LNCAP (cell line): ENCODE measurements around the gene TMEM74B.

Experiments used
- CTCF ChIP-seq: fragments of 450-650 bp; IDR thresholded peaks from 2 replicates; pipeline ENCODE4 v1.5.1; 2017; ENCODE audit warnings: mild to moderate bottlenecking

Gene TMEM74B

GRCh38 chr20:1182106-1182505, 2.7 kb downstream of the TMEM74B start:
- no peak for TF ChIP-seq CTCF

DNA sequence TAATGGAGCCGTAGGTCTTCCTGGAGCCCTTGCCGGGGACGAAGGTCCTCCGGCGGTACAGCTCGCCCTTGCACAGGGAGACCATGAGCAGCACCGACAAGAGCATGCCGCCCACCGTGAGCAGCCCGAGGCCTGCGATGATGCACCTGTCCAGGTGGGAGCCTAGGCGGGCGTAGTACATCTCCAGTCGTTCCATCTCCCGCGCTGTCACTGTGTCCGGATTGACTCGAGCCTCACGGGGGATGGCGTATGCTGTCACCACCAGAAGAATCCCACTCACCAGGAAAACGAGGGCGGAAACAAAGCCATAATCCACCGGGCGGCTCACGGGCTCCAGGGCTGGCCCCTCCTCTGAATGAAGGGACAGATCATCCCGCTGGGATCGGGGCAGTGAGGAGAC, 3.8 kb downstream of the TMEM74B start:
- TF ChIP-seq CTCF = no peak

- no peak for TF ChIP-seq CTCF
Measured at GRCh38 chr20:1178623-1179022, 6.2 kb downstream of the TMEM74B start.

DNA sequence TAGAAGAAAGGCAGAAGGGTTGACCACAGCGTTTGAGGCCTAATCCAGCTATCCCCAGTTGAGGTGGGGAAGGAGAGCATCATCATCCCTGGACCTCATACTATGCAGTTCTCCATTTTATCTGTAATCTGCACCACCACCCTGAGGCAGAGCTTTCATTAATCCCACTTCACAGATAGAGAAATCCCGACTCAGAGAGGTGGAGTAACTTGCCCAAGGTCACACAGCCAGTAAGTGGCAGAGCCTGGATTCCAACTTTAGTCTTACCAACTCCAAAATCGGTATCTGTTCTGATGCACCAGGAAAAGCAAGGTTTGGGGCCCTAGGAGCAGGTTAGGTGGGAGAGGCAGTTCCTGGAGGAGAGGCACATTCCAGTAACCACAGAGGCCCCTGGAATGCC, 6.7 kb downstream of the TMEM74B start:
- TF ChIP-seq CTCF = no peak

- no peak for TF ChIP-seq CTCF
Measured at GRCh38 chr20:1177680-1178079, 7.1 kb downstream of the TMEM74B start.

- TF ChIP-seq CTCF = no peak
Measured at GRCh38 chr20:1174787-1175186, 10.0 kb downstream of the TMEM74B start.

- TF ChIP-seq CTCF = no peak
Measured at GRCh38 chr20:1173698-1174097, 11.1 kb downstream of the TMEM74B start.

DNA sequence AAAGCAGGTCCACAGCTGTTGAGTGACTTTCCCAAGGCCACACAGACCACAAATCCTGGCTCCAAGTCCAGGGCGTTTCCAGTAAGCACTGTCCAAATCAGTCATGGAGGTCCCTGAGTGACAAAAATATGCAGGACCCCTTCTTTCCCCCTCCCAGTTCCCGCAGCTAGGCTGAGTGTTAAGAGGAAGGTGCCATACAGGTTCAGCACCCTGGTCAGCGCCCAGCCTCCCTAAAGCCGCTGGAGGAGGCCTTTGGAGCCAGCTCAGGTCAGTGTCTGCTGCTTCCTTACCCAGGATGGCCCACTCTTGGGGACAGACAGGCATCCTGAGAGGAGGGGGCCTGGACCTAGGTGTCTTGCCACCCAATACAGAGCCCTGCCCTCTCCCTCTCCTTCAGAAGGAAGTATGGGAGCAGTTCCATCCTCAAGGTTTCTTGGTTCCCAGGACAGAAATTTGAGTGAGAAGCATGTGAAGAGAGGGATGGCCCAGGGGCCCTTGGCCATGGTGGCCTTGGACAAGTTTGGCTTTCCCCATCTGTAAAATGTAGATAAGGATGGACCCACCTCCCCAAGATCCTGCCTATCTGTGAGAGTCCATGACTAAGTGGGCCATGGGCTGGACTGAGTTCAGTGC, 13.2 kb downstream of the TMEM74B start:
- no peak for TF ChIP-seq CTCF
